ENCODE data around the gene DCTPP1. TPM values are rescaled to one million over a fixed set of nuclear protein-coding genes. Genes with fewer than 3 reads are reported as not detected.

DCTPP1 gene
- total and polyA plus RNA-seq, 2 of the 13 experiments (the other 11 are each of a cell fraction or from before 2014, with no cell fraction given): 54.8 to 74.4 TPM

- peak in 1 of 2 experiments; percentile 61; a peak in 1 of 4 replicates for TF ChIP-seq REST (IDR thresholded peaks at IDR 0.05; ENCODE audit: borderline replicate concordance in 1 of 2, low read depth in 1 of 2, low read length in 2 of 2)
- peak; percentile 82 for TF ChIP-seq SIN3A (IDR thresholded peaks at IDR 0.05; ENCODE audit: borderline replicate concordance, low read depth, low read length)
- TF ChIP-seq CHD2 (IDR thresholded peaks at IDR 0.05; ENCODE audit: low read depth, low read length): no peak
- TF ChIP-seq POGK (CRISPR knock-in tag; conservative IDR thresholded peaks at IDR 0.05): peak; percentile 41
- no peak for TF ChIP-seq NFAT5 (CRISPR knock-in tag; IDR thresholded peaks at IDR 0.05)
- no peak for TF ChIP-seq PAF1 (CRISPR knock-in tag; IDR thresholded peaks at IDR 0.05)
- peak; percentile 80 for TF ChIP-seq YEATS4 (CRISPR knock-in tag; IDR thresholded peaks at IDR 0.05; ENCODE audit: borderline replicate concordance)
- TF ChIP-seq ZNF597 (CRISPR knock-in tag; IDR thresholded peaks at IDR 0.05): no peak
- no peak; the same call in 1 of the 2 replicates for TF ChIP-seq ZNF275 (CRISPR knock-in tag; IDR thresholded peaks at IDR 0.05; ENCODE audit: borderline replicate concordance)
- peak; percentile 69 for TF ChIP-seq HNRNPLL (IDR thresholded peaks at IDR 0.05; ENCODE audit: low read depth, low read length, poor library complexity, severe bottlenecking)
- TF ChIP-seq TRIM24 (CRISPR knock-in tag; IDR thresholded peaks at IDR 0.05): no peak
- peak; percentile 58; the same call in 1 of the 2 replicates for TF ChIP-seq ZNF816 (CRISPR knock-in tag; IDR thresholded peaks at IDR 0.05; ENCODE audit: borderline replicate concordance)
- peak; percentile 84; the same call in 1 of the 2 replicates for TF ChIP-seq ZNF383 (CRISPR knock-in tag; IDR thresholded peaks at IDR 0.05; ENCODE audit: borderline replicate concordance)
- TF ChIP-seq HNF4A (CRISPR knock-in tag; IDR thresholded peaks at IDR 0.05): 0 out of 2 replicates have a peak, but pooled peaks have one; percentile 24
Observed at GRCh38 chr16:30395155-30395991, 34.5 kb downstream of the DCTPP1 start, which contains the start of gene ZNF48 (continued).

Data from HepG2 (cell line).